OCI-LY7 (cell line): ENCODE results near the gene SELENOW. TPM values are rescaled to one million over a fixed set of nuclear protein-coding genes. Genes with fewer than 3 reads are reported as not detected.
"Not testable (repeated sequence)": the region's sequence is repeated elsewhere in the genome, so short reads cannot be mapped to it uniquely, and the experiment has no call there.

Experiments used
- BruUV-seq: library from RNA; stranded (reverse); fragments of 400-500 nt; replicated peaks from 2 replicates; lab custom pipeline; 2021; lab: Mats Ljungman, UMichigan
- CTCF ChIA-PET: fragments of 300-600 bp; sonication (Branson Sonifier 250); formaldehyde crosslinking; loops from one replicate; lab custom pipeline; 2022; ENCODE audit warnings: antibody characterized with exemption; ENCODE audit not compliant: unreplicated experiment; lab: Charles Lee
- POLR2A ChIA-PET: fragments of 300-600 bp; sonication (Branson Sonifier 250); formaldehyde crosslinking; loops from one replicate; lab custom pipeline; 2022; ENCODE audit warnings: antibody characterized with exemption; lab: Charles Lee
- DNase-seq: peaks from one replicate; pipeline ENCODE4 v3.0.0-alpha.2; 2015; ENCODE audit warnings: low spot score
- H2AFZ ChIP-seq: fragments of 200-600 bp; sonication (generic), shearing (Covaris generic); 2 replicates; pipeline ENCODE4 v1.6.1; 2014; ENCODE audit warnings: mild to moderate bottlenecking, antibody characterized with exemption, low read length, moderate library complexity
- H3K27ac ChIP-seq: fragments of 200-600 bp; sonication (generic); 2 replicates; pipeline ENCODE4 v1.5.1; 2014; ENCODE audit warnings: mixed run types, low read depth, mild to moderate bottlenecking, moderate library complexity, low read length, inconsistent platforms; ENCODE audit not compliant: poor library complexity, severe bottlenecking
- H3K36me3 ChIP-seq: fragments of 200-600 bp; sonication (generic); 2 replicates; pipeline ENCODE4 v1.6.1; 2014; ENCODE audit warnings: mild to moderate bottlenecking, antibody characterized with exemption, low read length, moderate library complexity, mixed read lengths; ENCODE audit not compliant: insufficient read depth
- H3K4me1 ChIP-seq: fragments of 200-600 bp; sonication (generic); 2 replicates; pipeline ENCODE4 v1.5.1; 2014; ENCODE audit warnings: mild to moderate bottlenecking, low read length; ENCODE audit not compliant: insufficient read depth, poor library complexity, severe bottlenecking
- H3K4me2 ChIP-seq: fragments of 200-600 bp; sonication (generic); 2 replicates; pipeline ENCODE4 v1.6.1; 2014; ENCODE audit warnings: mild to moderate bottlenecking, low read length
- H3K4me3 ChIP-seq: fragments of 200-600 bp; sonication (generic); 2 replicates; pipeline ENCODE4 v1.5.1; 2014; ENCODE audit warnings: mild to moderate bottlenecking, low read depth, low read length; ENCODE audit not compliant: poor library complexity, severe bottlenecking
- H3K79me2 ChIP-seq: fragments of 200-600 bp; sonication (generic); 2 replicates; pipeline ENCODE4 v1.6.1; 2016; ENCODE audit warnings: low read depth, mild to moderate bottlenecking, low read length, moderate library complexity, mixed read lengths; ENCODE audit not compliant: insufficient read depth
- H3K9me2 ChIP-seq: fragments of 200-600 bp; sonication (generic); 2 replicates; pipeline ENCODE4 v1.6.1; 2016; ENCODE audit warnings: mild to moderate bottlenecking, low read length, mixed read lengths; ENCODE audit not compliant: insufficient read depth
- H3K9me3 ChIP-seq: fragments of 200-600 bp; sonication (generic); 2 replicates; pipeline ENCODE4 v1.6.1; 2014; ENCODE audit warnings: mild to moderate bottlenecking, mixed run types, low read length, mixed read lengths
- H4K20me1 ChIP-seq: fragments of 200-600 bp; sonication (generic); 2 replicates; pipeline ENCODE4 v1.6.1; 2014; ENCODE audit warnings: mild to moderate bottlenecking, antibody characterized with exemption, low read length, moderate library complexity, mixed read lengths; ENCODE audit not compliant: insufficient read depth
- CTCF ChIP-seq: fragments of 200-600 bp; sonication (generic); conservative IDR thresholded peaks from 2 replicates; pipeline ENCODE4 v1.5.1; 2014; ENCODE audit warnings: mild to moderate bottlenecking, antibody characterized with exemption, low read length, moderate library complexity, mixed read lengths
- EZH2phosphoT487 ChIP-seq: fragments of 200-600 bp; sonication (generic); IDR thresholded peaks from 2 replicates; pipeline ENCODE4 v1.6.1; 2018; ENCODE audit warnings: low read depth, borderline replicate concordance, mild to moderate bottlenecking, mixed run types, antibody characterized with exemption, low read length, moderate library complexity, mixed read lengths
- intact Hi-C: fragments of 100-400 bp; cut with micrococcal nuclease; formaldehyde crosslinking; loops from one replicate; pipeline ENCODE4 v1.10.0; 2022; ENCODE audit not compliant: unreplicated experiment
- total RNA-seq, 2 experiments: library from RNA; depleted of rRNA in 1 of 2; stranded (reverse); fragments of >200 nt in 1 of 2; shearing (Covaris generic) in 1 of 2; gene quantifications; 2 replicates each; pipeline ENCODE4 v1.2.3, GENCODE V29; 2014 to 2022

The SELENOW gene
- total RNA-seq, 2 experiments from 2014 or later, result 31.2 to 95.5 TPM

GRCh38 chr19:47761566-47761965 is 16.9 kb upstream of the SELENOW start:
- no TSS peak for BruUV-seq
- Histone ChIP-seq H3K27ac (no peak overlapping the region), H3K79me2 (no peaks in the 10 kb centered on the region), H3K4me3 (no peak overlapping the region), H4K20me1 (no peaks in the 10 kb centered on the region), H3K4me1 (no peaks in the 10 kb centered on the region), H3K9me2 (no peaks in the 10 kb centered on the region), H3K36me3 (peaks cover 28% of the 10 kb centered on the region), H3K9me3 (no peaks in the 10 kb centered on the region), H3K4me2 (no peak overlapping the region), H2AFZ (no peak overlapping the region)
- intact Hi-C loops, result no loop called here
- no peak for DNase-seq
- CTCF ChIA-PET, result no interaction called here
- TF ChIP-seq EZH2phosphoT487 (no peak), CTCF (no peak)
- POLR2A ChIA-PET, result interaction anchor here (0.6 kb wide), 2 partner anchors 13 to 18 kb away, joined by 3 to 6 read pairs; no protein-coding TSS in a partner anchor

GRCh38 chr19:47762151-47762550 is 16.4 kb upstream of the SELENOW start:
- ChIA-PET CTCF (no interaction called here), POLR2A (interaction anchor here (0.6 kb wide), 1 partner anchor 12 kb away, joined by 6 read pairs; no protein-coding TSS in a partner anchor)
- H2AFZ ChIP-seq, result no peak overlapping the region
- BruUV-seq, result no TSS peak
- H3K36me3 ChIP-seq, result peaks cover 22% of the 10 kb centered on the region
- no peak overlapping the region for H3K4me3 ChIP-seq
- H3K9me3 ChIP-seq, result no peaks in the 10 kb centered on the region
- no peaks in the 10 kb centered on the region for H3K4me1 ChIP-seq
- no peaks in the 10 kb centered on the region for H4K20me1 ChIP-seq
- H3K27ac ChIP-seq, result no peak overlapping the region
- intact Hi-C loops, result no loop called here
- H3K79me2 ChIP-seq, result no peaks in the 10 kb centered on the region
- no peaks in the 10 kb centered on the region for H3K9me2 ChIP-seq
- TF ChIP-seq EZH2phosphoT487, result no peak
- no peak for TF ChIP-seq CTCF
- DNase-seq, result no peak
- H3K4me2 ChIP-seq, result no peak overlapping the region

- no peak for TF ChIP-seq EZH2phosphoT487
- no peak for TF ChIP-seq CTCF
- intact Hi-C loops, result no loop called here
- H3K79me2 ChIP-seq, result no peaks in the 10 kb centered on the region
- H3K36me3 ChIP-seq, result peaks cover 16% of the 10 kb centered on the region
- POLR2A ChIA-PET, result no interaction called here
- H3K4me2 ChIP-seq, result no peak overlapping the region
- no TSS peak for BruUV-seq
- DNase-seq, result no peak
- H3K4me1 ChIP-seq, result no peaks in the 10 kb centered on the region
- no peak overlapping the region for H3K4me3 ChIP-seq
- CTCF ChIA-PET, result no interaction called here
- H3K27ac ChIP-seq, result no peak overlapping the region
- H3K9me2 ChIP-seq, result no peaks in the 10 kb centered on the region
- H3K9me3 ChIP-seq, result no peaks in the 10 kb centered on the region
- no peaks in the 10 kb centered on the region for H4K20me1 ChIP-seq
- no peak overlapping the region for H2AFZ ChIP-seq
Observed at GRCh38 chr19:47762615-47763308, 15.7 kb upstream of the SELENOW start.

GRCh38 chr19:47764705-47765104 is 13.8 kb upstream of the SELENOW start:
- POLR2A ChIA-PET, CTCF ChIA-PET, H4K20me1 ChIP-seq, BruUV-seq, H3K27ac ChIP-seq, H3K4me2 ChIP-seq, H3K36me3 ChIP-seq, H3K4me1 ChIP-seq, H3K9me2 ChIP-seq, H3K79me2 ChIP-seq, H3K9me3 ChIP-seq, H3K4me3 ChIP-seq, H2AFZ ChIP-seq, intact Hi-C loops, DNase-seq: not testable (repeated sequence)
